ENCODE measurements around the gene ZNF385A. TPM values are rescaled to one million over a fixed set of nuclear protein-coding genes. Genes with fewer than 3 reads are reported as not detected.

Gene ZNF385A
- total RNA-seq, 4 donors from 2014 or later, result 9.0 to 19.8 (median 13.5) TPM

GRCh38 chr12:54404061-54405004 lies 19.8 kb upstream of the ZNF385A start:
- 59 to 60% methylated on average over 11 of the region's 11 CpGs for WGBS, 2 donors
- Histone ChIP-seq H3K4me3 (no peak overlapping the region), H3K27me3 (no peaks in the 10 kb centered on the region), H3K4me1 (peaks cover 0 to 11% (median 0%) of the 10 kb centered on the region in 4 donors), H3K27ac (peak overlapping the region in 2 of 4 donors; percentile 8 to 46), H3K9me3 (no peaks in the 10 kb centered on the region), H3K36me3 (peaks cover 0 to 99% (median 0%) of the 10 kb centered on the region in 3 donors)
- no peak for TF ChIP-seq EP300 (IDR thresholded peaks at IDR 0.05)
- no peak for TF ChIP-seq POLR2A (IDR thresholded peaks at IDR 0.05)
- peak; percentile 79 to 99 (median 87) for TF ChIP-seq CTCF (IDR thresholded peaks at IDR 0.05)
- peak in 1 of 2 donors; percentile 75 for DNase-seq (ENCODE audit: low spot score in 2 of 2)

GRCh38 chr12:54401119-54401518 lies 16.6 kb upstream of the ZNF385A start:
- TF ChIP-seq EP300 (IDR thresholded peaks at IDR 0.05) (no peak), POLR2A (IDR thresholded peaks at IDR 0.05) (no peak), CTCF (IDR thresholded peaks at IDR 0.05) (no peak)
- no peaks in the 10 kb centered on the region for H3K9me3 ChIP-seq
- no peak for DNase-seq (ENCODE audit: low spot score in 2 of 2)
- 85 to 92% methylated on average over 2 of the region's 2 CpGs for WGBS, 2 donors
- peaks cover 0 to 4% (median 0%) of the 10 kb centered on the region in 4 donors for H3K4me1 ChIP-seq
- H3K36me3 ChIP-seq, result peaks cover 0 to 100% (median 0%) of the 10 kb centered on the region in 3 donors
- H3K4me3 ChIP-seq, result no peak overlapping the region
- no peaks in the 10 kb centered on the region for H3K27me3 ChIP-seq
- no peak overlapping the region for H3K27ac ChIP-seq

- peak; percentile 90 to 98 for DNase-seq (ENCODE audit: low spot score in 2 of 2)
- Histone ChIP-seq H3K36me3 (peaks cover 0 to 99% (median 0%) of the 10 kb centered on the region in 3 donors), H3K9me3 (no peaks in the 10 kb centered on the region), H3K27ac (no peak overlapping the region), H3K27me3 (no peaks in the 10 kb centered on the region), H3K4me1 (peaks cover 0 to 4% (median 0%) of the 10 kb centered on the region in 4 donors), H3K4me3 (no peak overlapping the region)
- 71 to 73% methylated on average over 6 to 8 of the region's 8 CpGs for WGBS, 2 donors
- TF ChIP-seq CTCF (IDR thresholded peaks at IDR 0.05) (peak; percentile 93 to 98 (median 95)), POLR2A (IDR thresholded peaks at IDR 0.05) (no peak), EP300 (IDR thresholded peaks at IDR 0.05) (peak in 1 of 2 donors; percentile 42)
Observed at GRCh38 chr12:54398995-54399793, 14.7 kb upstream of the ZNF385A start.

GRCh38 chr12:54398218-54398617 lies 13.7 kb upstream of the ZNF385A start:
- Histone ChIP-seq H3K4me3 (no peak overlapping the region), H3K4me1 (peaks cover 0 to 4% (median 0%) of the 10 kb centered on the region in 4 donors), H3K27ac (no peak overlapping the region), H3K9me3 (no peaks in the 10 kb centered on the region), H3K36me3 (peaks cover 0 to 89% (median 0%) of the 10 kb centered on the region in 3 donors), H3K27me3 (no peaks in the 10 kb centered on the region)
- TF ChIP-seq POLR2A (IDR thresholded peaks at IDR 0.05) (no peak), CTCF (IDR thresholded peaks at IDR 0.05) (no peak), EP300 (IDR thresholded peaks at IDR 0.05) (no peak)
- no peak for DNase-seq (ENCODE audit: low spot score in 2 of 2)
- WGBS, 2 donors, result 94 to 96% methylated on average over 2 of the region's 2 CpGs

Measured in tibial nerve (tissue), 4 donors.